NCI-H146 treated with DMSO at 0.1 percent for 48 hours (cell line): ENCODE data around the gene AKTIP.
"Not testable (repeated sequence)": the region's sequence is repeated elsewhere in the genome, so short reads cannot be mapped to it uniquely, and the experiment has no call there.

ENCODE experiments used
- DNase-seq: peaks from one replicate; lab custom pipeline; 2025; ENCODE audit not compliant: unreplicated experiment; lab: John Stamatoyannopoulos, UW

The AKTIP gene

DNA sequence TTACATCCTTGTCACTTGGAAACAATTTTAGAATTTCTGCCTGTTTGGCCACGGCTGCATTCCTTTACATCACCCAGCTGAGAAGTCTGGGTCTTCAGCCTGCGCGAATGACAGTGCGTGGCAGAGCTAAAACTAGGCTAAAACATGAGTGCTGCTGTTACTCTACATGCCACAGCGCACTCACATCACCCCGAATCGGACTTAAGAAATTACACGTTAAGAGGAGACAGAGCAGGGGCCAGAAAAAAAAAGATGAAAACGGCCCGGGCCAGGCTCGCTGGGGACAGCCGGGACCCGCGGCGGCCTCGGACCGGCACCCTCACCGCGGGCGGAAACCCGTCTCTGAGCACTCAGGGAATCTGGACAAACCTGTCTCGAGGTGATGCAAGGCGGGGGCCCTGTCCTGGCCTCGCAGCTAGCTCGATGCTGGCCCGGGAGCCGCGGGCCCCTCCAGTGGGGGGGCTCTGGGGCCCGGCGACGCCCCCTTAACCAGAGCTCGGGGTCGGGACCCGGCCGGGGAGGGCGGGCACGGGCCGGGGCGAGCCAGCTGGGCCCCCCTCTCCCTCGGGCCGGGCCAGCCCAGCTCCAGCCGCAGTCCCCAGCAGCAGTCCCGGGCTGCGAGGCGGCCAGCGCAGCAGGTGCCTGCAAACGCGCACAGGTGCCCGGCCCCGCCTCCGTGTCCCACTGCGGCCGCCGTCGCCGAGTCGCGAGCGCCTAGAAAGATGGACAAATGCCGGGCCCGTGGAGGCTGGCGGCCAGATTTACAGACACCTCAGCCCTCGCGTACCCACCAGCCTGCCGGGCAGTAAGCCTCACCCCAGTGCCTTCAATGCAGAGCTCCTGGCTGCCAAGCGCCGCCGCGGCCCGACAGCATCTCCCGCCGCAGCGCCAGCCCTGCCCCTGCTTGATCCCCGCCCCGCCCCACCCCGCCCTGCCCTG lies at the start of gene AKTIP:
TSS of gene AKTIP (minus strand) at position 879 of the 939 bp plus-strand sequence. CDS start 2,950 bp downstream, outside the sequence.
- DNase-seq = peak; percentile 32

DNA sequence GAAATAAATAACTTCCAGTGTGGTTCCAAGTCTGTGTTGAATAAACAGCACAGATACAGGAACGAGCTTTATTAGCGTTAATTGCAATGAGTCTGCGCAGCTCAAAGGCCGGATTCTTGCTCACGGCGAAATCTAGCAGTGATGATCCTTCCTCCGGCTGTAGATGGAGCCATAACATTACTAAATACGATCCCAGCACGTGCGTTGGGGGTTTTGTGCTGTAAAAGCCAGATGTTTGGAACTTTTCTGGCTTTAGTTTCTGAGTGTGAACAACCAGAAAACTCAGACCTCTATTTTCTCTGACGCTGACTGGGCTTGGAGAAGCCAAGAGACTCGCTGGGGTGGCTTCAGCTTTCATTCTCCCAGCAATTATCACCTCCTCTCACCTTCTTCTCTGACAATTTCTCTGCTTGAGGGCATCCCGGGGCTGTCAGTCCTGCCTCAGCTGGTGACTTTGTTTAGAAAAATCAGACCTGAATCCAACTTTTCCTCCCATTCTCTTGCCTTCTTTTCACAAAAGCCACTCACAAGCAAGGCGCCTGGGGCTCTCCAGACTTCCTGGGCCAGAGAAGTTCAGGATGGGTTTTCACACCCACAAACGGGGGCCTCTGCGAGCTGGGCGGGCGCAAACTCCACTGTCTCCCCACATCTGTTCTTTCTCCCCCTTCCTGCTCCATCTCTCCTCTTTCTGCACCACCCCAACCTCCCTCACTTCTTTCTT lies 47.1 kb upstream of the AKTIP start:
- DNase-seq = peak; percentile 68

DNA sequence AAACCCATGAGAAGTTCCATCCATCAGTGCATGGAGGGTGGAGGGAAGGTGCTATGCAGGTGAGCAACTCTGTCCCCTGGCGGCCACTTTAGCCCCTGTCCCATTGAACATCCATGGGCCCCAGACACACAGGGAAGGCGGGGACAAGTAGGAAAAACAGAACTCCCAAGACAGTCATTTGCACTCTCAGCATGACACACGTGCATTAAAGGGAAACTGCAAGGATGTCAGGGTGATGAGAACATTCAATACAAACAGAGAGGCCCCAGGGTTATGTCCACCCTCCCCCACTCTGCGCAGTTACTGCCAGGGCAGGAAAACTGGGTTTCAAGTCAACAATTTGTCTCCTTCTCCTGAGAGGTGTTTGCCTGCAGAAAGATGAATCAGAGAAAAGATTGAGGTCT lies 44.0 kb upstream of the AKTIP start:
- peak; percentile 16 for DNase-seq

DNA sequence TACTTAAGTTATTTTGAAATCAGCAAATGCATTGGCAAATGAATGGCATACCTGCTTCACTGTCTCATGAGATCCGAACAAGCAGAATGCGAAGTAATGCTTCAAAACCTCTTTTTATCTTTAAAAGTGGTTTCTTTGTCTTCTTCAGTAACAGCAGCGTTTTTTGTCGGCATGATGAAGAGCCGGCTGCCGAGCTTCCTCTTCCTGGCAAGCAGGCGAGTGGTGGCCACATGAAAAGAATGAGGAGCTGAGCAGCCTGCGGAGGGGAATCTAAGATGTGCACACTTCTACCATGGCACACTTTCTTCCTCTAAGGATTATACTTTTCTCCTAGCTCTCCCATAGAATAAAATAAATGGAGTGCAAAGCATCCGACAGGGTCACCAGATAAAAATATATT lies 42.4 kb upstream of the AKTIP start:
- DNase-seq = no peak

DNA sequence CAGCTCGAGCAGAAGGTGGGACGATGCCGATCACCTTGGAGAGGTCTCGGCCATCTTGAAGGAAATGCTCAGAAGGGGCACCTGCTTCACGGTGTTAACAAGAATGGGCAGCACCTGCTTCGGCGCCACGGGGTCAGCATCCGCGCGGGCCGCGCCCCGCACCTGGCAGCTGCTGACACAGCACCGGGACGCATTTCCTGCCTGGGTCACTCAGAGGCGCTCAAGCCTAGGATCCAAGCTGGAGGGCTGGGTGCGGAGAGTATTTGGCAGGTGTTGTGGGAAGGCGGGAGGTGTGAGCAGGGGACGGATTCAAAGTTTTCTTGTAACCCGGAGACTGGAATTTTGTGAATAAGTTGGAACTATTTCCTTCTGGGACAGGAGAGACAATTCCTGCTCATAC lies 39.3 kb upstream of the AKTIP start:
- DNase-seq = peak; percentile 49

DNA sequence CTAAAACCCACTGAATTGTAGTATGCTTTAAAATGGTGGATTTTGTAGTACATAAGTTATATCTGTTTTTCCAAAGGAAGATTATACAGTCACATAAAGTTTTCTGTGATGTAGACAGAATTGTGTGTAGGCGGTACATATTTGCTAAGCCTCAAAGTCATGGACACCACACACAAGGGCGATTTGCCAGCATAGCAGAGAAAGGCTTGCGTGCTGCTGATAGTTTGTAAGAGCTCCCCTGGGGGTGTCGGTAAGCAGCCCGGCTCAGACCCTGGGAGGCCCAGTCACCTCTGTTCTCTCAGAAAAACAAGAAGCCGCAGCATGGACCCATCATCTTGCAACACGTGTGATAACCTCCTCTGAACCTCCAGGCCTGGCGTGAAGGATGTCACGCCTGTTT lies 38.3 kb upstream of the AKTIP start:
- peak; percentile 38 for DNase-seq

DNA sequence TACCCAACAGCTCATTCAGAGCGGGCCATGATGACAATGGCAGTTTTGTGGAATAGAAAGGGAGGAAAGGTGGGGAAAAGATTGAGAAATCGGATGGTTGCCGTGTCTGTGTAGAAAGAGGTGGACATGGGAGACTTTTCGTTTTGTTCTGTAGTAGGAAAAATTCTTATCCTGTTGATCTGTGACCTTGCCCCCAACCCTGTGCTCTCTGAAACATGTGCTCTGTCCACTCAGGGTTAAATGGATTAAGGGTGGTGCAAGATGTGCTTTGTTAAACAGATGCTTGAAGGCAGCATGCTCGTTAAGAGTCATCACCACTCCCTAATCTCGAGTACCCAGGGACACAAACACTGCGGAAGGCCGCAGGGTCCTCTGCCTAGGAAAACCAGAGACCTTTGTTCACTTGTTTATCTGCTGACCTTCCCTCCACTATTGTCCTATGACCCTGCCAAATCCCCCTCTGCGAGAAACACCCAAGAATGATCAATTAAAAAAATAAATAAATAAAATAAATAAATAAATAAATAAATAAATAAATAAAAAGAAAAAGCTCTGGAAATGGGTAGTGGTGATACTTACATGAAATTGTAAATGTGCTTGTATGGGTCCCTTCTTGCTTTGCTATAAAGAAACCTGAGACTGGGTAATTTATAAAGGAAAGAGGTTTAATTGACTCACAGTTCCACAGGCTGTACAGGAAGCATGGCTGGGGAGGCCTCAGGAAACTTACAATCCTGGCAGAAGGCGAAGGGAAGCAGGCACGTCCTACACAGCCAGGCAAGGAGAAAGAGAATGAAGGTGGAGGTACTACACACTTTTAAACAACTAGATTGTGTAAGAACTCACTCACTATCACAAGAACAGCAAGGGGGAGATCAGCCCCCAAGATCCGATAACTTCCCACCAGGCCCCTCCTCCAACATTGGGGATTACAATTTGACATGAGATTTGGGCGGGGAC lies 37.0 kb upstream of the AKTIP start:
- not testable (repeated sequence) for DNase-seq

DNA sequence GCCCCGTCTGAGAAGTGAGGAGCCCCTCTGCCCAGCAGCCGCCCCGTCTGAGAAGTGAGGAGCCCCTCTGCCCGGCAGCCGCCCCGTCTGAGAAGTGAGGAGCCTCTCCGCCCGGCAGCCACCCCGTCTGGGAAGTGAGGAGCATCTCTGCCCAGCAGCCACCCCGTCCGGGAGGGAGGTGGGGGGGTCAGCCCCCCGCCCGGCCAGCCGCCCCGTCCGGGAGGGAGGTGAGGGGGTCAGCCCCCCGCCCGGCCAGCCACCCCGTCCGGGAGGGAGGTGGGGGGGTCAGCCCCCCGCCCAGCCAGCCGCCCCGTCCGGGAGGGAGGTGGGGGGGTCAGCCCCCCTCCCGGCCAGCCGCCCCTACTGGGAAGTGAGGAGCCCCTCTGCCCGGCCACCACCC lies 36.3 kb upstream of the AKTIP start:
- not testable (repeated sequence) for DNase-seq

DNA sequence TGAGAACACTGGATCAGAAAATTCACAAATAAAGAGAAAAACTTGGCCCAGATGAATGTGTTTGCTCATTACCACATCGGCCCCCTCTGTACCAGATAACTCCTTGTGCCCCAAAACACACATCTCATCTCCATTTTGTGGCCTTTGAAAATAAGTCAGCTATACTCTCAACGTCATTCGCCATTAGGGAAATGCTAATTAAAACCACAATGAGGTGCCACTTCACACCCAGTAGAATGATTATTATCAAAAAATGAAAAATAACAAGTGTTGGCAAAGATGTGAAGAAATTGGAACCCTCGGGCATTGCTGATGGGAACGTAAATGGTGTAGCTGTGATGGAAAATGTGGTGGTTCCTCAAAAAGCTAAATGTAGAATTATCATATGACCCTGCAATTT lies 34.6 kb upstream of the AKTIP start:
- DNase-seq = no peak

DNA sequence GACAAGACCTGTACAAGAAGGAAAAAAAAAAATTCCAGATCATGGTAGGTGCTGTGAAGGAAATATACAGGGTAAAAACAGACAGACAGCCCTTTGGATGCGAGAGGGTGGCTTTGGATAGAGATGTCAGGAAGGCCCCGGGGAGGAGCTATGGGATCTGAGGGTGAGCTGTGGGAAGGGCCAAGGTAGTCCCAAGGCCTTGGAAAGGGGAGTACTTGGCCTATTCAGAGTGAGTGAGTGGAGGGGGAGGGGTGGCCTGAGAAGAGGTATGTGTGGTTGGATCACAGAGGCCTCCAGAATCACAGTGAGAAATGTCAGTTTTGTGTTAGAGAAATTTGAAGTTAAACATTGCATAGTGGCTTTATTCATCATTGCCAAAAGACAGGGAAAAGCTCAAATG lies 31.2 kb upstream of the AKTIP start:
- DNase-seq = no peak

DNA sequence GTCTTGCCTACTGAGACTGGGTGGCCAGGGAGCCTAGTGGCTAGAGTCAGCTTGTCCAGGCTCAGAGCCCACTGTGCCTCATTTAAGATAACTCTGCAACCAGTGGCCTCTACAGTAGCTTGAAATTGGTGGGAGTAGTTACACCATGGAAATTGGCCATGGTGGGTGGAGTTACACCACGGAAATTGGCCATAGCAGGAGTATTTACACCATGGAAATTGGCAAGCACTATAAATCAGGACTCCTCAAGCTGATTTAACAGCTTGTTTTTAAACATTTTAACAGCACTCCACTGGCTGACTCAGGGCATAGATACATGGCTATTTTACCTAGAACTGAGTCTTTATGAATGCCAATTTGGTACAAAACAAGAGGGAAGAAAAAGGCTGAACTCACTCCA lies 27.7 kb upstream of the AKTIP start:
- no peak for DNase-seq

DNA sequence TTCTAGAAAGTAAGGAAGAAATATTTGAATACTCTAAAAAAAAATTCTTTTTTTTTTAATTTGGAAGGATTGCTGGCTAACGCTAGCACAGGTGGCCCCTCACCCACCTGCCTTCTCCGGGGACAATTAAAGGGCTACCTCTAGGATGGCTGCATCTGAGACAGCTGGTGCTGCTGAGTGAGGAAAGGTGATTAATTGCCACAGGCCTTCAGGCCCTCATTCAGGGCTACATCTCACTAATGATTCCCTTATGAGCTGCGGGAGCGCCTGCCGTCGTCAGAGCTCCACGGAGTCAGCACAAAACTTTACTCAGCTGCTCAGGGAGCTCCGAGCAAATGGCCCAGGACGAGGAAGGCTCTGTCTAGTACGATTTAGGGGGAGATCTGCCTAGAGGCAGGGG lies 27.0 kb upstream of the AKTIP start:
- peak; percentile 7 for DNase-seq

DNA sequence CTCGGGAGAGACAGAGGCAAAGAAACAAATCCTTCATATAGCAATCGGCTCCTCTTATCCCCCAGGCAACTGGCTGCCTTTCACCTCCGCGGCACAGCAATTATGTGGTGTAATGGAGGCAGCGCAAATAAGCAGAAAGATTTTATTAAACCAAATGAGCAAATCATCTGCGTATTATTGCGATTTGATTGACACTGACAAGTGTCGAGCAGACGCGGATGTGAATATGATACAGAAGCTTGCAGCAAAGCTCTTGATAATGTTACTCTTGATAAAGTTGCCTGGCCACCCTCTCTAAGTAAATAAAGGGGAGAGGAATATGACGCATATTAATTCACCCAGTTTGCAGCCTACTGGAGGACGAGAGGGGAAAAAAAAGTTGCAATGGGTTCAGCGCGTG lies 26.5 kb upstream of the AKTIP start:
- no peak for DNase-seq

DNA sequence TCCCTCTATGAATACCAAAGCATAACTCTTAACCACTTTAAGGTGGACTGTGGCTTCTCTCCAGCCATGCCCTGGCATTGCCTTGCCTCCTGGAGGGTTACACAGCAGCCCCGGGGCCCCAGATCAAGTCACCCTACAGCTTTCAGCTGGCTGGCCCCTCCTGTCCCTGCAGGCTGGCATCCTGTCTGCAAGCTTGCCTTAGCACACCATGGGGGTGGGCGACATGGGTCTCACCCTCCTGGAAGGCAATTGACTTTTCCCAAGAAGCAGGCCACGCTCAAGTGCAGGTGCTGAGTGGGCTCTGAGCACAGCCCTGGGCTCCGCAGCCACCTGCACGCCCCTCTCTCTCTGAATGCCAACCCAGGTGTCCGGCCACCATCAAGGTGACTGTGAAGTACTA lies 25.8 kb upstream of the AKTIP start:
- no peak for DNase-seq

DNA sequence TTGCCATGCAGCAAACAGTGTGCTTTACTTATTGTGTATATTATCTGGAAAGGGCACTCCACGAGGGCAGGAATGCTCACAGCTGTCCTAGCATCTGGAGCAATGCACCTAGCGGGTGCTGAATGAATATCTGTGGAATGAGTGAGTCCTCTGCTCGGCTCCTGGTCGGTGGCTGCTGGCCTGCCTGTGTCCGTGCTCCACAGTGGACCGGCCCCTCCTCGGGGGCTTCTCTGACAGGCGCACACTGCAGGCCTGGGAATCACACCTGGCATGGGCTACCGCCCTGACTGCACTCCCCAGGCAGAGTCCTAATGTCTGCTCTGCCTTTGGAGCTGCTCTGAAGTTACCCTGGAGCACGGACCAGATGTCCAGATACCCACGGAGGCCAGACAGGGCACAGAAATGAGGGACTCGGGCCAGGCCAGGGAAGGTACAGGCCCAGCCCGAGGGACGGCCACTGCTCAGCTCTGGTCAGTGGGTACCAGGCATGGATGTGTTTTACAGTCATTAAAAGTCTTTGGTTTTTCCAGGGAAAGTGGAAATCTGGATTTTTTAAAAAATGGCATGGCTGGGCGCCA lies 21.1 kb upstream of the AKTIP start:
- DNase-seq = no peak

DNA sequence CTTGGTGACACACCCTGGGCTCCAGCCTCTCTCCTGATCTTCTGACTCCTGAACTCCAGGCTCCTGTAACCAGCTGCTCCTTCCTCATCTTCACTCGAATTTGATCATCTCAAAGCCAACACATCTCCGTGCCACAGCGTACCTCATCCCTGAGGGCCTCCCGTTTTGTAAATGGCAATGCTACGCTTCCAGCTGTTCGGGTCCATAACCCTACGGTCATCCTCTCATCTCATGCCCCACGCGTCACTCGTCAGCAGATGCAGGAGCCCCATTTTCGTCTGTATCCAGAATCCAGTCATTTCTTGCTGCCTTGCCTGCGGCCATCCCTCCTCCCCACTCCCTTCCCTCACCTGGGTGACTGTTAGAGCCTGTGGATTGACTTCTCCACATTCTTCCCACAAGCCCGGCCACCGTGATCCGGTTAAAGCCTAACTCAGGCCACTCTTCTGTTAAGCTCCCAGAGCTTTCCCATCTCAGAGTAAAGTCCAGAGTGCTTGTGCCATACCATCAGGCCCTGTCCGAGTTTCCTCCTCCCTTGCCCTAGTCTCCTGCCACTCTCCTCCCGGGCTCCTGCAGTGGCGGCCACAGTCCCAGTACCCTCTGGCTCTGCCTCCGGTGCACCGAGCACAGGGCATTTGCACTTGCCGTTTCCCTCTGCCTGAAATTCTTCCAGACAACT lies 20.3 kb upstream of the AKTIP start:
- no peak for DNase-seq

DNA sequence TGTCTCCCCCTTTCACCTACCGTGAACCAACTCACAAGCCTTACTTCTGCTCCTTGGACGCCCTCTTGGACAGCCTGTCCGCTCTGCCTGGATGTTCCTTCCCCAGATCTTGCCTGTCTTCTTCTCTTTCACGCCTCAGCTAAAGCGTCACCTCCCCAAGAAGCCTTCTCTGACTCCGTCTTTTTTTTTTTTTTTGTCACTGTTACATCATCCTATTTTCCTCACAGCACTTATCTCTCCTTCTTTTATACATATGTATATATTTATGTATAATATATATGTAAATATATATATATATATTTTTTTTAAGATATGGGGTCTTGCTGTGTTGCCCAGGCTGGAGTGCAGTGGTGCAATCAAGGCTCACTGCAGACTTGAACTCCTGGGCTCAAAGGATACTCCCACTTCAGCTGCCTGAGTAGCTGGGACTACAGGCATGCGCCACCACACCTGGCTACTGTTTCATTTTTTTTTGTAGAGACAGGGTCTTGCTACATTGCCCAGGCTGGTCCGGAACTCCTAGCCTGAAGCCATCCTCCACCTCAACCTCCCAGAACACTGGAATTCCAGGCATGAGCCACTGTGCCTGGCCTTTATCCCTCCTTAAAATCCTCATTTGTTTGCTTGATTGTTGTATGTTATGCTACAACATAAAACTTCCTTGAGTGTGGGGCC lies 16.5 kb upstream of the AKTIP start:
- DNase-seq = no peak

DNA sequence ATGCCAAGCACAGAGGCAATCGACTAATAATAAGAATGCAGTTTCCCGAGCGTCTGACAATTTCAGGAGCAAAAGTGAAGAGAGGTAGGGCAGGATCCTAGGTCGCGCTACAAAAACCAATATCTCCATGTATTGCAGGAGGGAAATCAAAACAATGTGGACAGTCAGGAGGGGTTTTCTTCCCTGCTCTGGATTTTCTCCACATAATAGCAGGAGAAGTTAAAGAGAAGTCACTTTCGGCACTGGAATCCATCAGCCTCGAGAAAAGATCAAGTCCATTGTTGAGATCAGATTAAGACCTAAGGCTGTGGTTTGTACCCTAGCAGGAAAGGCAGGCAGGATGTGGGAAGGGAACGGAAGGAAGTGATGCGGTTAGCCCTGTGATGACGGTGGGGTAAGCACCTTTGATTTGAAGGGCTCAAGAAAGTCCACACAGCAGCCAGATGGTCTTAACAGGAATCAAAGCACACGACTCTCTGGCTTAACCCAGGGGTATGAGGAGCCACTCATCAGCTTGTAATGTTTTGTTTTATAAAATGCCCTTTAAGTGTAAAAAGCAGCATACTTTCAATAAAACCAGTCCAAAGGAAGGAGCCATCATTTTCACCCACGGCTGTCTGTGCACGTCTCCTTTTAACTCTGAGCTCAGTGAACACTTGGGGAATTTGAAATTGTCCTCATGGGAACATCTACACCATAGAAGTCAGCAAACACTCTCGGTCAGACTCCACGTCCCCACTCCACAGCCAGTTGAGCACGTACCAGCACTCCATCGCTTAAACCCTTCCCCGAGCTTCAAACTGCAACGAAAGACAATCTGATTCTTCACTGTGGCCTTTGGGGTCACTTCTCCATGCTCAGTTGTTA lies 15.8 kb upstream of the AKTIP start:
- DNase-seq = no peak

DNA sequence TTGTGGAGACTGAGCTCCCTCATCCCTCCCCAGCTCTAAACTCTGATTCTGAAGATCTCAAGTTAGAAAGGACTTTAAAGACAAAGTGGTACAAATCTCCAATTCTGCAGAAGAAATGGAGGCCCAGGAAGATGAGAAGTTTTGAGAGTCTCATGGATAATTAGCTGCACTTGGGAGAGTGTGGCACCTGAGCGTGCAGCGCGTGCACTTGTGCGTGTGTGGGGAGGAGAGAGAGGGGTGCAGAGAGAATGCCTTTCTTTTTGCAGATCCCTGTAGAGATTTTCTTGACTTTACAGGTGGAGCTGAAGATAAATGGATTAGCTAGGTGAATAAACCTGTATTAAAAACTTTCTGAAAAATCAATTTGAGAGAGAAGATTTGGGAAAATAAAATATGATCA lies 14.8 kb upstream of the AKTIP start:
- DNase-seq = no peak
